DMS114 treated with DMSO at 0.1 percent for 48 hours (cell line): Measurements from ENCODE around the gene ME3.

Source experiments
- DNase-seq: peaks from one replicate; lab custom pipeline; 2025; ENCODE audit not compliant: unreplicated experiment; lab: John Stamatoyannopoulos, UW

ME3 gene

GRCh38 chr11:86468169-86468568 is 204.2 kb downstream of the ME3 start:
- no peak for DNase-seq

- no peak for DNase-seq
Measured at GRCh38 chr11:86464509-86465221, 207.8 kb downstream of the ME3 start.

- no peak for DNase-seq
Measured at GRCh38 chr11:86463955-86464354, 208.5 kb downstream of the ME3 start.

- DNase-seq, result no peak
Measured at GRCh38 chr11:86463120-86463519, 209.3 kb downstream of the ME3 start.

GRCh38 chr11:86461892-86462291 is 210.5 kb downstream of the ME3 start:
- DNase-seq, result no peak

GRCh38 chr11:86460461-86461385 is 211.7 kb downstream of the ME3 start:
- DNase-seq, result no peak

DNA sequence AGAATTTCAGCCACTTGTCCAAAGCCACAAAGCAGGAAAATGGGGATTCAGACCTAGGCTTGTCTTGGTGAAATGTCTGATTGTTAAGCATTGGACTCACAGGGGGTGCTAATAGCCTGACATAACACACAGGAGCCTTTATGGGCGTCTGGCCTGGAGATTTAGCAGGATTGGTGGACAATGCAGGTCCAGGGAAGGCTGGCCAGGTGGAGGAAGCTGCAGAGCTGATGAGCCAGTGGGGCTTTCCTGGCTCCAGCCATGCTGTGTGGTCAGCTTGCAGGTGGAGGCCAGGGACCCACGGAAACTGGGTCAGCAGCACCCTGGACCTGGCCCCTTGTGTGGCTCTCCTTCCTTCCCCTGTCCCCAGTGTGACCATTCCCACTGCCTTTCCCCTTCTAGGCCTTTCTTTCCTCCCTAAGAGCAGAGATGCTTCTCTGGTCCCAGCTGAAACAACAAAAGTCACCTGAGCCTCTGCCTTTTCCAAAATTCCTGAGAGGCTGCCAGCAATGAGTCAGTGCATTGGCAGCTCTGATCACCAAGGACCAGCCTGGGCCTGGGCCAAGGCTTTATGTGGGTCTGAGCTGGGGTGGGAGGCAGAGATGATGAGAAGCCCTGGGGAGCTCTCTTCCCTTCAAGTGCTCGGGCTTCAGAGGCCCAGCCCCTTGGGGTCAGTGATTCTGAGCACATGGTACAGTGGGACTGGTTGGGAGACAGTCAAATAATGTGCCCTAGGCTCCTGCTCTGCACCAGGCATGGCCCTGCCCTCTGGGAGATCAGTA is 212.5 kb downstream of the ME3 start:
- DNase-seq, result no peak

- no peak for DNase-seq
Measured at GRCh38 chr11:86459002-86459385, 213.4 kb downstream of the ME3 start.

DNA sequence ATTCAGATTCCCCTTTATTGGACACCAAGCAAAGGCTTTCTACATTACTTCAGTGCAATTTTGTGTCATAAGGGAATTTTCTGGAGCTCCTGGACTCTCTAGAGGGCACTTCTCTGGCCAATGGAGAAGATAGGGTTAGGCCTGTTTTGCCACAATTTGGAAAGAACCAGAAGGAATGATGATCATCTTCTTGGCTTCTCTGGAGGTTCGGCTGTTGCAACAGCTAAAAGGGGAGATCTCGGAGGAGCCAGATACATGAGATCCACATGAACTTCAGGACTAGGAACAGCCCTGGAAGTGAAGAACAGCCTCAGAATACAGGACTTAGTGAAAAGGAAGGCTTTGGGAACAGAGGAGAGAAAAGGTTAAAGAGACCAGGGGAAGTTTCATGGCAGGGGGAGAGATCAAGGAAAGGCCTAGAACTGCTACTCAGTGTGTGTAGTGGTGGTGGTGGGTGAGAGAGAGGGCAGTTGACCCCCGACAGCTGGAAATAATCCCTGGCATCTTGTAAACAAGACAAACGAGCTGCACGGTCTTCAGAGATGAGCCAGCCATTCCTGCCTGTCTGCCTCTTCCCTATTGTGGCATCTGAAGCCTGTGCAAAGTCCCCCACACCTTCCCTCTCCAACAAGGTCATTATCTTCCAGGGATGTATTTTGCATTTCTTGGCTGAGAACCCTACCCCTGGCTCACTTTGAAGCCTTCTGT is 214.0 kb downstream of the ME3 start:
- no peak for DNase-seq

- peak; percentile 54 for DNase-seq
Measured at GRCh38 chr11:86456075-86456939, 216.1 kb downstream of the ME3 start.

GRCh38 chr11:86453290-86454030 is 219.0 kb downstream of the ME3 start:
- no peak for DNase-seq

- no peak for DNase-seq
Measured at GRCh38 chr11:86449993-86450629, 222.3 kb downstream of the ME3 start.

- no peak for DNase-seq
Measured at GRCh38 chr11:86447763-86448480, 224.5 kb downstream of the ME3 start.

- DNase-seq, result no peak
Measured at GRCh38 chr11:86446924-86447285, 225.5 kb downstream of the ME3 start.

DNA sequence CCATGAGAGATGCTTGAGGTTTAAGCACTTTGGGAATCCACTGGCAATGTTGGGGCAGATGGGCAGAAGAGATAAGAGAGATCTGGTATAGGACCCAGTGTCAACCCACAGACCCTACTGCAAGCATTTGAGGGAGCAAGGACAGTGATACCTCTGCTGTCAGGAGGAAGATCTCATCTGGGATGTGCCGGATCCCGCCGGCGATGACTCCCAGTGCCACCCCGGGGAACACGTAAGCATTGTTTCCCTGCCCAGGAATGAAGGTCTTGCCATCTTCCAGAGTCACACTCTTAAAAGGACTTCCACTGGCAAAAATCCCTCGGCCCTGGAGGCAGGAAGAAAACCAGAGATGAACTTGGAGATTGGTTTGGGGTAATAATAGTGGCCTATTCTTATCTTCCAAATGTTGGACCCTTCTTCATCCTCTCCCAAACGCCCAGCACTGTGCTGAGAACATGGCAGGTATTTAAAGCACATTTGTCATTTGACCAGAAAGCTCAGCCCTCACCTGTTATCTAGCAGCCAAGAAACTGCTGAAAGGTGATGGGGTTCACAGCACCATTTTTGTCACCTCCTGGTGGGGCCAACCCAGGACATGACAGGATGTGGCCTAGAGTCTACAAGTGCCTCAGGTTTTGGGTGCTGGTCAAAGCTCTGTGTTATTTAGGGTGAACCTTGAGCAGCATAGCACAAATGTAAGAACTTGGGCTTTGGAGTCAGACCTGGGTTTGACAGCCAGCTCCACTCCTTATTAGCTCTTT is 226.1 kb downstream of the ME3 start:
- no peak for DNase-seq

DNA sequence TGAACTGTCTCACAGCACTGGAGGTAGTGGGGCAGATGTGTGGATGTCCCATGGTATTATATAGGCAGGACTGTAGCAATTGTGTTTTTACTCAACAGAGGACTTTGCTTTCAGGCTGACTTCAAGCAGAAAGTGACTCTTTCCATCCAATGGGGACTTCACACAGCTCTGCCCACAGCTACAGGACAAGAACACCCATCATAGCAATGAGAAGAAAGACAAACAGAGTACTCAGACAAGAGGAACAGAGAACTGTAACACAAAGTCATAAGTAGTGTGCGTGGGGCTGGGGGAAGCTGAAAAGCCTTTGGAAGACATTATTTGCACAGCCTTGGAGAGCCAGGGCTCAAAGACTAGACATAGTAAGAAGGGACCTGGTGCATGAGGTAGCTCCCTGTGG is 227.4 kb downstream of the ME3 start:
- no peak for DNase-seq

- DNase-seq, result no peak
Measured at GRCh38 chr11:86443415-86443814, 229.0 kb downstream of the ME3 start.
